Measurements from ENCODE around the gene CADM1. TPM values are rescaled to one million over a fixed set of nuclear protein-coding genes. Genes with fewer than 3 reads are reported as not detected.

The CADM1 gene
- total RNA-seq, 1 donor from 2014 or later = 51.1 TPM

DNA sequence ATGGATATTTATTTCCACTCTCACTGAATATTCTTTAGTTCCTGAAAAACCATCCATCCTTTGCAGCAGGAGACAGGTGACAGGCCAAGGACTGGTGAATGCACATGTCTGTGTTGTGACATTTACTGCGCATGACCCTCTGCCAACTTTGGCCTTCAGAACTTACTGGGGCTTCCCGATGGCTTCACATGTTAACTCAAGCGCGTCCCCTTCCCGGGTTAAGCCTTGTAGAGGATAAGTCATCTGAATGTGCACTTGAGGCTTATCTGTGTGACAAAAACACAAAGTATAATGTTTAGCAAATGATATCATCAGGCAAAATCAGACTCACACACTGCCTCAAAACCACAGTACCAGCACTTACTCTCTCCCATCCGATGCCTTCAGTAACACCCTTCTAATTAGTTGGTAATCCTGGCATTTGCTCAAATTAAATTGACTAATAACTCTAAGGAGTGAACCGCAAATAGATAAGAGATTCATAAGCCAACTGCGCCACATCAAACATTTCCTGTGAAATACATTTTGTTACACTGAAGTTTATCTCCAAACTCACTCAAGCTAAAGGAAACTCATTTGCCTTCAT, 286.4 kb downstream of the CADM1 start:
- no peak overlapping the region for H3K4me3 ChIP-seq
- peaks cover 32% of the 10 kb centered on the region for H3K4me1 ChIP-seq
- no peaks in the 10 kb centered on the region for H3K36me3 ChIP-seq
- DNase-seq = no peak
- H3K27ac ChIP-seq (replicated peaks) = no peak overlapping the region
- intact Hi-C loops (cut with micrococcal nuclease) = no loop called here
- no peaks in the 10 kb centered on the region for H3K27me3 ChIP-seq (ENCODE audit: low read depth)
- TF ChIP-seq, protein P1, sequence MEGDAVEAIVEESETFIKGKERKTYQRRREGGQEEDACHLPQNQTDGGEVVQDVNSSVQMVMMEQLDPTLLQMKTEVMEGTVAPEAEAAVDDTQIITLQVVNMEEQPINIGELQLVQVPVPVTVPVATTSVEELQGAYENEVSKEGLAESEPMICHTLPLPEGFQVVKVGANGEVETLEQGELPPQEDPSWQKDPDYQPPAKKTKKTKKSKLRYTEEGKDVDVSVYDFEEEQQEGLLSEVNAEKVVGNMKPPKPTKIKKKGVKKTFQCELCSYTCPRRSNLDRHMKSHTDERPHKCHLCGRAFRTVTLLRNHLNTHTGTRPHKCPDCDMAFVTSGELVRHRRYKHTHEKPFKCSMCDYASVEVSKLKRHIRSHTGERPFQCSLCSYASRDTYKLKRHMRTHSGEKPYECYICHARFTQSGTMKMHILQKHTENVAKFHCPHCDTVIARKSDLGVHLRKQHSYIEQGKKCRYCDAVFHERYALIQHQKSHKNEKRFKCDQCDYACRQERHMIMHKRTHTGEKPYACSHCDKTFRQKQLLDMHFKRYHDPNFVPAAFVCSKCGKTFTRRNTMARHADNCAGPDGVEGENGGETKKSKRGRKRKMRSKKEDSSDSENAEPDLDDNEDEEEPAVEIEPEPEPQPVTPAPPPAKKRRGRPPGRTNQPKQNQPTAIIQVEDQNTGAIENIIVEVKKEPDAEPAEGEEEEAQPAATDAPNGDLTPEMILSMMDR (IDR thresholded peaks at IDR 0.05; ENCODE audit: borderline replicate concordance) = no peak
- H3K9me3 ChIP-seq (replicated peaks) = no peaks in the 10 kb centered on the region

DNA sequence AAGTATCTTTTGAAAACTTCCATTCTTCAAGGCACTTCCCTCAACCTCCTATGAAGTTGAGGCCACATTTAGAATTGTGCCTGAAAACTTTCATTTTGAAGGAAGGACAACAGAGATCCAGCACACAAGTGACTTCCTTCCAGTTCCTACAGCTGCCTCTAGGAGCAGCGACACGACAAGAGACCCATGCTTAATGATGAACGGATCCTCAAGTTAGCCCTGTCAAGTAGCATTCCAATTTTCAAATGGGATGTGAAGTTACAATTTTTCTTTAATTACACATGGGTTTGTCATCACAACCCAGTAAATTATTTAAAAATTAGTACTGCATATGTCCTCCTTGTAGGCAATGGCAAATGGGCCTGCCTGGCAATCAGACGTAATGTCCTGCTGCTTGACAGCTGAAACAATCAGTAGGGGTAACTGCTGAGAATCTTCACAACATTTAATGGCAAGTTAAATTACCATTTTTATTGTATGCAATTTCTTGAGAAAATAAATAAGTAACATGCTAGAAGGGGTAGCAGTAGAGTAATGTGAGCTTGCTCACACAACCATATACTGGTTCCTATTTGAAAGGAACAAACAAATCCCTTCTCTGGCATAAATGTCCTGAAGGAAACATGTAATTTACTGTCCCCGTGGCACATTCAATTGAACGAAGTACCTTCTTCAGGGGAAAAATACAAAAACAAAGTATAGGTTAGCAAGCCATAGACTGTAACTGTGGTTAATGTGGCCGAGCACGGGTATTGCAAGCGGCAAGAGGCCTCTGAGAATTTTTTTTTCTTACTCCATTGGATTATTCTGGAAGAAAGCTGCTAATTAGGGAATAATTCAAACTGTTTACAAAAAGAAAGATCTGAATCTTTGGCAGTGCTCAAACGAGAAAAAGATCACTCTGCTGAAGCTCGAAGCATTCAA, 288.3 kb downstream of the CADM1 start:
- no peaks in the 10 kb centered on the region for H3K36me3 ChIP-seq
- H3K4me1 ChIP-seq = peaks cover 25% of the 10 kb centered on the region
- H3K27ac ChIP-seq (replicated peaks) = no peak overlapping the region
- TF ChIP-seq, protein P1 (IDR thresholded peaks at IDR 0.05; ENCODE audit: borderline replicate concordance) = no peak
- no peak for DNase-seq
- no peak overlapping the region for H3K4me3 ChIP-seq
- no peaks in the 10 kb centered on the region for H3K9me3 ChIP-seq (replicated peaks)
- no peaks in the 10 kb centered on the region for H3K27me3 ChIP-seq (ENCODE audit: low read depth)
- intact Hi-C loops (cut with micrococcal nuclease) = no loop called here

DNA sequence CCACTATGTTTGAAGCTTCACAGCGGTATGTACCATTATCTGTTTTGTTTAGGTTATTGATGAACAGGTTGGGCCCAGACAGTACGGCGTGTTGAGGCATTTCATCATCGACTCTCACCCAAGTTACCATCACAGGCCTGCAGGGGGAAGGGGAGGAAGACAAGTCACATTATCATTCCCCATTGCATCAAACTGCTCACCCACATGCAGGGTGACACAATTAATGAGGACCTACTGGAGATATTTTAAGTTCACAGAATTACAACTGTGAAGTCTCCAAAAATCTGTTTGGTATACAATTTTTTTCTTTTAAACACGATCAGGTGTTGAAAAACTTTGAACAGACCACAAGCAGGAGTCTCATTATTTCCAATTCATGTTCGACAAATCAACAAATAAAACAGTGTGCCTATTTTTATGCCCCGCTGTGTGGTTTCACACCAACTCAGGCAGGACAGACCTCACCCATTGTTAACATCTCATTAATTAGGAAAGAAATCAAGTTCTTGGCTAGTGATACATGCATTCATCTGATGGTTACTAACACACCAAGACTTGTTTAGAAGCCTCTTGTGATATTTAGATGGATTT, 289.5 kb downstream of the CADM1 start:
- Histone ChIP-seq H3K4me3 (no peak overlapping the region), H3K27me3 (ENCODE audit: low read depth) (no peaks in the 10 kb centered on the region), H3K36me3 (no peaks in the 10 kb centered on the region), H3K9me3 (replicated peaks) (no peaks in the 10 kb centered on the region), H3K27ac (replicated peaks) (no peak overlapping the region), H3K4me1 (peaks cover 14% of the 10 kb centered on the region)
- TF ChIP-seq, protein P1 (IDR thresholded peaks at IDR 0.05; ENCODE audit: borderline replicate concordance) = no peak
- DNase-seq = no peak
- intact Hi-C loops (cut with micrococcal nuclease) = no loop called here

DNA sequence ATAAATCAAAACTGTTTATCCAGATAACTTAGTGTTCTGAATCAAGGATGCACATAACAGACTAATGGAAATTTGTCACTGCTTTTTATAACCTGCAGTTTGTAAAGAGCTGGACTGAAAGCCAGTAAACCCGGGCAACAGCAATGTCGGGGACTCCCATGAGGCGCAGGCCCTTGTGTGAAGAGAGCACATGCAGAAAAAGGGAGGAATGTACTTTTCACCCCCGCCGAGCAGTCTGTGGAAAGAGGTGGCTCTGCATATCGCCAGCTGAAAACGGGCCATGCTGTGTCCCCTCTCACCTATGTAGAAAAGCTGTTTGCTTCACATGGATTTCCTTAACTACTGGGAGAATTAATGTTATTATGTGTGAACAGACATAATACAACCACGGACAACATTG, 291.2 kb downstream of the CADM1 start:
- H3K27me3 ChIP-seq (ENCODE audit: low read depth) = no peaks in the 10 kb centered on the region
- TF ChIP-seq, protein P1 (IDR thresholded peaks at IDR 0.05; ENCODE audit: borderline replicate concordance) = no peak
- H3K4me3 ChIP-seq = no peak overlapping the region
- peaks cover 4% of the 10 kb centered on the region for H3K4me1 ChIP-seq
- intact Hi-C loops (cut with micrococcal nuclease) = no loop called here
- no peak overlapping the region for H3K27ac ChIP-seq (replicated peaks)
- no peak for DNase-seq
- no peaks in the 10 kb centered on the region for H3K9me3 ChIP-seq (replicated peaks)
- no peaks in the 10 kb centered on the region for H3K36me3 ChIP-seq

DNA sequence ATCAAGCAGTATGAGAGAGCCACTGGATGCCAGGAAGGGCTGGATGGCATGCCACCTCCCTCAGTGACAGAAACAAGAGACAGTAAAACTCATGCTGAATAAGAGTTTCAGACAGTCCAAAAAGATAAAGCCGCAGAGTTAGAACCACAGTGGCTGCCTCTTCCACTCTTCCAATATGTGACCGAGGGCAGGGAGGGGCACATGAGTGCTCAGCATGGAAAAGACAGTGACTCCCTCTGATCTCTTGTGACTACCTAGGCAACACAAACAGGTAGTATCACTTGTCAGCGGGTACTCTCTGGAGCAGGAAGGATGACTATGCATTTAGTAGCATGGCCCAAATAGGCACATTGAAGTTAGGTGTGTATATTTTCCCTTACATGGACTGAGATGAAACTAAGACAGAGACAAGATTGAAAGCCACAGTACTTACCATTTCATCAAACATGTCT, 295.4 kb downstream of the CADM1 start:
- no peaks in the 10 kb centered on the region for H3K36me3 ChIP-seq
- no peak overlapping the region for H3K4me3 ChIP-seq
- no peaks in the 10 kb centered on the region for H3K9me3 ChIP-seq (replicated peaks)
- H3K27me3 ChIP-seq (ENCODE audit: low read depth) = no peaks in the 10 kb centered on the region
- intact Hi-C loops (cut with micrococcal nuclease) = no loop called here
- peaks cover 4% of the 10 kb centered on the region for H3K4me1 ChIP-seq
- TF ChIP-seq, protein P1 (IDR thresholded peaks at IDR 0.05; ENCODE audit: borderline replicate concordance) = no peak
- H3K27ac ChIP-seq (replicated peaks) = no peak overlapping the region
- DNase-seq = no peak
